IPS DF 19.7 (cell line): ENCODE data around the gene GALNT10.

Source experiments
- DNase-seq: peaks from one replicate; pipeline ENCODE4 v3.0.0-alpha.2; 2013; ENCODE audit warnings: low read depth, low spot score

Gene GALNT10

GRCh38 chr5:154267516-154267915 is 77.0 kb downstream of the GALNT10 start:
- DNase-seq, result no peak

GRCh38 chr5:154268073-154268472 is 77.5 kb downstream of the GALNT10 start:
- DNase-seq, result no peak

GRCh38 chr5:154269414-154269813 is 78.9 kb downstream of the GALNT10 start:
- DNase-seq, result no peak

GRCh38 chr5:154271466-154271865 is 80.9 kb downstream of the GALNT10 start:
- no peak for DNase-seq

GRCh38 chr5:154271936-154272514 is 81.5 kb downstream of the GALNT10 start:
- no peak for DNase-seq

GRCh38 chr5:154273028-154273617 is 82.6 kb downstream of the GALNT10 start:
- DNase-seq, result no peak

GRCh38 chr5:154273963-154274827 is 83.7 kb downstream of the GALNT10 start:
- DNase-seq, result no peak

- no peak for DNase-seq
These were observed 84.3 kb downstream of the GALNT10 start for GRCh38 chr5:154274828-154275185.

- no peak for DNase-seq
These were observed 85.0 kb downstream of the GALNT10 start for GRCh38 chr5:154275566-154275965.

GRCh38 chr5:154276261-154276972 is 85.9 kb downstream of the GALNT10 start:
- DNase-seq, result no peak

GRCh38 chr5:154276973-154277331 is 86.4 kb downstream of the GALNT10 start:
- no peak for DNase-seq

- DNase-seq, result no peak
These were observed 87.0 kb downstream of the GALNT10 start for GRCh38 chr5:154277499-154277898.

GRCh38 chr5:154278186-154278585 is 87.7 kb downstream of the GALNT10 start:
- DNase-seq, result no peak

- DNase-seq, result no peak
These were observed 88.4 kb downstream of the GALNT10 start for GRCh38 chr5:154278908-154279307.

- DNase-seq, result no peak
These were observed 93.9 kb downstream of the GALNT10 start for GRCh38 chr5:154284433-154284832.

GRCh38 chr5:154285661-154286408 is 95.3 kb downstream of the GALNT10 start:
- DNase-seq, result no peak

- DNase-seq, result no peak
These were observed 96.0 kb downstream of the GALNT10 start for GRCh38 chr5:154286557-154286956.

GRCh38 chr5:154287136-154287535 is 96.6 kb downstream of the GALNT10 start:
- peak; percentile 48 for DNase-seq

- DNase-seq, result no peak
These were observed 97.6 kb downstream of the GALNT10 start for GRCh38 chr5:154288145-154288544.

GRCh38 chr5:154291917-154292316 is 101.4 kb downstream of the GALNT10 start:
- no peak for DNase-seq

- DNase-seq, result no peak
These were observed 102.7 kb downstream of the GALNT10 start for GRCh38 chr5:154293219-154293618.

GRCh38 chr5:154295551-154295950 is 105.0 kb downstream of the GALNT10 start:
- DNase-seq, result no peak
